Measurements from ENCODE around the gene TNS3. TPM values are rescaled to one million over a fixed set of nuclear protein-coding genes. Genes with fewer than 3 reads are reported as not detected.

Gene TNS3
- total RNA-seq, 4 donors from 2014 or later = 70.9 to 112 (median 98.6) TPM

- ATAC-seq (ENCODE audit: low FRiP score) = no peak
- no peak for TF ChIP-seq CTCF (IDR thresholded peaks at IDR 0.05)
- DNase-seq (ENCODE audit: low spot score) = no peak
Measured at GRCh38 chr7:47460251-47460989, 121.5 kb downstream of the TNS3 start.

- DNase-seq (ENCODE audit: low spot score) = no peak
- ATAC-seq (ENCODE audit: low FRiP score) = no peak
- TF ChIP-seq CTCF (IDR thresholded peaks at IDR 0.05) = no peak
Measured at GRCh38 chr7:47458486-47458885, 123.4 kb downstream of the TNS3 start.

DNA sequence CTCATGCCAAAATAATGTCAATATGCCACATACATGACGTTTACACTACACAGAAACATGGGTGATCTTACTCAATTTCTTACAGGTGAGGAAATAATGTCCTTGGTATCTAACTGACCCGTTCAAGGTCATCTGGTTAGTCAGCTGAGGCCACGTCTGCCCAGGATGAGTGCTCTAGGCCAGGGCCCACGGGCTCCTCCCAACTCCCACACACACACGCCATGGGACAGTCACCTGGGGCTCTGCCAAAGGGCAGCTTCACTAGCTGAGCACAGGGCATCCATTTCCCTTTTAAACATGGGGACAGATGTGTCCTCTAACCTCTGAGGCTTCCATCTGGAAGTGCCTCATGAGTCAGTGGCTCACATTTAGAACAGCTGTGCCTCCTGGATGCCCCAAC is 123.9 kb downstream of the TNS3 start:
- no peak for ATAC-seq (ENCODE audit: low FRiP score)
- TF ChIP-seq CTCF (IDR thresholded peaks at IDR 0.05) = no peak
- no peak for DNase-seq (ENCODE audit: low spot score)

DNA sequence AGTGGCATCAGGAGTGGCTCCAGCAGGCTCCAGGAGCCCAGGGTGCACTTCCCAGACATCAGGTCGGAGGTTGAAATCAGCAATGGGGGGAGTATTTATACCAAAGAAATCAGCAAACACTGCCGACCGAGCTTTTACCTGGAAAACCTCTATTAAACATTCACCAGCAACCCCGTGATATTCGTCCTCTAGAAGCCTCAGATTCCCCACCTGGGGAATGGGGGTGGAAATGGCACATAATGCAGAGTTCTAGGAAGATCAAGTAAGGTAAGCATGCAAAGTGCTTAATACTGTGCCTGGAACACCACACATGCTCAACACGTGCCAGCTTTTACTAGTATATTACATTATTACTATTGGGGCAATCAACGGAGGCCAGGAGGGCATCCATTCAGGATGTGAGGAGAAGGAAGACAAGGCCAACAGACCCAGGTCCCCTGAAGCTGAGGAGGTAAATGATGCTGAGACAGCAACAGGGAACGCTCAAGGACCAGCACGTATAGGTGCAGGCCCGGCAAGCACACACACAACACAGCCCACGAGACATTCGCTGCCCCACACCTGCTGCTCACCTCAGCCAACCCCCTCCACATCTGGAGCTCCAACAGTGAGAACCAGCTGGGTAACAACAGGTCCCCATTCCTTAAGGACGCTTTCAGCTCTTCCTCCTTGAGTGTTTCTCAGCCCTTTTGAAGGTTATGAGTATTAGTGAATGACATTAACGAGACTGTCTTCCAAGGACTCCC is 125.5 kb downstream of the TNS3 start:
- DNase-seq (ENCODE audit: low spot score) = peak; percentile 18
- no peak for TF ChIP-seq CTCF (IDR thresholded peaks at IDR 0.05)
- ATAC-seq (ENCODE audit: low FRiP score) = no peak

DNA sequence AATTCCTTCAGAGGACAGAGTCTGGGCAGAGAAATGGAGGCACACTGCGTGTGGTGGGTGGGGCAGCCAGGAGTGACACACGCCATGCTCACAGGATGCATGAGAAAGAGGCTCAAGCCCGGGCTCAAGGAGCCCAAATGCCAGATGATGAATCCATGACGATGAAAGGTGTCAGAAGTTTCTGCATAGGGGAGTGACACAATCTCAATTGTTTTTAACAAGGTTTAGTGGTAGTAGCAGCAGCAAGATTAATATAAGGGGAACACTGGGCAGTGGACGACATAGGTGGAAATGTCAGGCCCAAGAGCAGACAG is 126.1 kb downstream of the TNS3 start:
- TF ChIP-seq CTCF (IDR thresholded peaks at IDR 0.05) = no peak

DNA sequence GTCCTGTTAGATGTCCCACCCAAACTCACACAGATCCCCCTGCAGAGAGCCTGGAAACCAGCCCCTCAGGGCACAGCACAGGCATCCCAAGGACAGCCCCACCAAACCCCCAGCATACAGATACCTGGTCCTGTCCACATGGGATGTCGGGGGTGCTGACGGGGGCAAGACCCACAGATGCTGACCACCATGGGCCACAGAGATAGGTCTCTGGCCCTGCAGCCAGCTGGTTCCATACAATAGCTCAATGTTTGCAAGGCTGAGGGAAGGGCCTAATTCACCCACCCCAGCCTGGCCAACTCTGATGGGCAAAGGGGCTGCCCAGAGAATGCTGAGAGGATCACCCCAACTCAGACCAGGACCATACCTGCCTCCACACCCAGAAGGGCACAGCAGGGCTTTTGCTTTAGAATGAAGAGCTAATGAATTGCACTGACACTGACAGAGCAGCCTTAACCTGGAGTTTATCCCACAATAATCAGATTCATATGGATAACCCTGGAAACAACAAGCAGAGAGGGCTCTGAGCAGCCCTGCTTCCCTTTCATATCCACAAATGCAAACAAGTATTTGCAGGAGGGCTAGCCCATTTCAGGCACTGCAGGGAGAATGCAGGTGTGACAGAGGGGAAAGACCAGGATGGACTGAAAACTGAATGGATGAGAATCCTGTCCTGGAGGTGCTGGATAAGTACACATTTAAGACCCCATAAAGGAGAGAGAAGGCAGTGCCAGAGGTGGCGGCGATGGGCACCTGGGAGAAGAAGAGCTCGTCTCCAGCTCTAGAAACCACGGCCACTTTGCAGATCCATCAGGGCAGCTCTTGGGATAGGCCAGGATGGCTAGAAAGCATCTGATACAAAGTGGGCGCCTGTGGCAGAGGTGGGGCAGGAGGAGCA is 126.7 kb downstream of the TNS3 start:
- TF ChIP-seq CTCF (IDR thresholded peaks at IDR 0.05) = no peak
- no peak for ATAC-seq (ENCODE audit: low FRiP score)
- DNase-seq (ENCODE audit: low spot score) = no peak

More for the DNA sequence above, 126.1 kb downstream of the TNS3 start:
- no peak for DNase-seq (ENCODE audit: low spot score)
- ATAC-seq (ENCODE audit: low FRiP score) = no peak

All from omental fat pad (tissue), 4 donors.